ENCODE results near the gene RPTOR.

The RPTOR gene

DNA sequence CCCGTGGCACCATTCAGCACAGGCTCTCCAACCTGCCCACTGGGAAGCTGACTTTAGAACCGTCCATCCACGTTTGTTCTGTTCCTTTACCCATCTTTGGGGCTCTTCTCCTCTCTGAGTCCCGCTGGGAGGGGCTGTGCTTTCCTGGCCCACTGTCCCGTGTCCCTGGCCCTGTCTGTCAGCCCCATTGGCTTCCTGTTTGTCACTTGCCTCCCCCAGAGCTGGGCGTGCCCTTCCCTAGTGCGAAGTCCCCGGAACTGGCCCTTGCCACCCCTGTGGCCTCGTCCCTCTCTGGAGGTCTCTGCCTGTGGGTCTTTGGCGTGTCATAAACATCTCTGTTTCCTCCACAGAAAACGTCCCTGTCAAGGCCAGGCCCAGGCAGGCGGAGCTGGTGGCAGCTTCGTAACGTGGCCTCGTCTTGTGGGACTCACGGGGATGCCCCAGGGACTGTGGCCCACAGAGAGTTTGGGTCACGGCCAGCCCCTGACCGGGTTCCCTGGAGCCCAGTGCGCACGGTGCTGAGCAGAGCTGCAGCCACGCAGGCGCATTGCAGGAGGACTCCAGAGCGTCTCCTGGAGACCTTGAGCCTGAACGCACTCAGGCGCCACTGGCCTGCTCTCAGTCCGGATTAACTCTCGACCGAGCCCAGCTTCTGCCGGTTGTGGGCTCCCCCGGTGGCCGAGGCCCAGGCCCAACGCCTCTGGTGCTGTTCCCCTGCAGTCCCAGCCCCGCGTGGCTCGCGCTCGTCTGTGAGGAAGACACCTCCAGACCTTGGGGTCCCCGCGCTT lies 454.3 kb downstream of the RPTOR start:
- no peak for DNase-seq (ENCODE audit: low read depth)

DNA sequence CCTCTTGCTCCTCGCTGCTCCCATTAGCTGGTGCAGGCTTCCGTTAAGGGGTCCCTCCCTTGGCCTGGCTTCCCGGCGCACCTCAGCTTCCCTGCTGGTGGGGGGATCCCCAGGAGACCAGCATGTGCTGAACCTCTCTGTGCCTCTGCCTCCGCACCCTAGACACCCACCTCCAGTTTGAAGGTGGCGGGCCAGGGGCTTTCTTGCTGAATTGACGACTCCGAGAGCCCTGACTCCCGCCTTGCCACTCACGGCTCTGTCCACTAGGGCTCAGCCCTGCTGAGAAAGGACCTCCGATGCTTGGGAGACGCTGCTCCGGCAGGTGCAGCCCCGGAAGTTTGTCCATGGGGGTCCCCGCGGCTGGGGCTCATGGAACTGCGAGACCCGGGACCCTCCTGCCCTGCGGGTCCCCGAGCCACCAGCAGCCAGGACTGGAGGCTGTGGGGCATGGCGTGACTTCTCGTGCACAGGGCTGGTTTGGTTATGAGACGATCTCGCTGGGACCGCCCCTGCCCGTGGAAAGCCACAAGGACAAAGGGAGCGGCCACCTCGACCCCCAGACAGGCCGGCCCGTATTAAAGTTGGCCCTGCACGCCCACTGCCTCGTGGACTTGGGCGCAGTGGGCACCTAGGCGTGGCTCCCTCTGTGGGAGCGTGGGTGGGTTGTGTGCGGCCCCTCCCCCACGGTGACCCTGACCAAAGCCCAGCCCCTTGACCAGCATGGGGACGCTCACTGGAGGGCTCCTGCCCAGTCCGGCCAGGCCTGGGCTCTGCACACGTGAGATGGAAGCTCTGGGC lies 455.1 kb downstream of the RPTOR start:
- DNase-seq (ENCODE audit: low read depth) = no peak

DNA sequence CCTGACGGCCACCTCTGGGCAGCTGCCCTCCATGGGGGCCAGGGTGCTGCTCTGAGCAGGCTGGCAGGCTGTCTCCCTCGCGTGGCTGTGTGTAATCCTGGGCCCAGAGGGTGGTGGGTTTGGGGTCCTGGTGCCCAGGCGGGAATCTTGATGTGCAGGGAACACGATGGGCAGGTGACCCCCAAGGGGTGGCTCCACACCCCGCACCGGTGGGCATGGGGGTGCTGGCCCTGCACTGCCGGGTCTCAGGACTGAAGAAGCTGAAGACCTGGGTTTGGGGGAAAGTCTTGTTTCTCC lies 455.6 kb downstream of the RPTOR start:
- no peak for DNase-seq (ENCODE audit: low read depth)

DNA sequence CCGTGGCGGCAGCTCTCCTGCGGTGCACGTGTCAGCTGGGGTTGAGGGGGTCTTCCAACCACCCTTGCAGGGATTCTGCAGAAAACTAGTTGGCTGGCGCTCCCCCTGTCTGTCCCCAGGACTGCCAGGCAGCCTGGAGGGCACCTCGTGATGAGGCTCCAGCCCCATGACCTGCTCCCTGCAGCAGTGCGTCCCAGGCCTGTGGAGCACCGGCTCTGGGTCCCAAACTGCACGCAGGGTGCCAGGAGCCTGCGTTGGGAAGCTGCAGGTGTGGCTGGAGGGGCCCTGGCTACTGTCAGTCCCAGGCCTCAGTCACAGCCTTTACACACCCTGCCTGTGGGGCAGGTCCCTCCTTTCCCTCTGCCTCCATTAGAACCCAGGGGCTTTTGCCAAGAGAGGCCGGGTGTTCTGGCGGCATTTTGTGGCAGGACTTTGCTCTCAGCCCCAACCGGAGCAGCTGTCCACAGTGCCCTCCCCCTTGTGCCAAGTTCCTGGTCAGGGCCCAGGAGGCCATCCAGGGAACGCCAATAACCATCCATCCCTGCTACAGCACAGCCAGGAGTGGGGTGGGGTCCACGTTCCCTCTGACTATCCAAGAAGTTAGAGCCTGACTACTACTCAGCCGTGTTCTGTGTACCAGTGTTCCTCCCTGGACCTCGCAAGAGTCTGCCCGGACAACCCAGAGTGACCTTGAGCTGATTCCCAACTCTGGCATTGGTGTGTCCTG lies 456.2 kb downstream of the RPTOR start:
- DNase-seq (ENCODE audit: low read depth) = no peak

DNA sequence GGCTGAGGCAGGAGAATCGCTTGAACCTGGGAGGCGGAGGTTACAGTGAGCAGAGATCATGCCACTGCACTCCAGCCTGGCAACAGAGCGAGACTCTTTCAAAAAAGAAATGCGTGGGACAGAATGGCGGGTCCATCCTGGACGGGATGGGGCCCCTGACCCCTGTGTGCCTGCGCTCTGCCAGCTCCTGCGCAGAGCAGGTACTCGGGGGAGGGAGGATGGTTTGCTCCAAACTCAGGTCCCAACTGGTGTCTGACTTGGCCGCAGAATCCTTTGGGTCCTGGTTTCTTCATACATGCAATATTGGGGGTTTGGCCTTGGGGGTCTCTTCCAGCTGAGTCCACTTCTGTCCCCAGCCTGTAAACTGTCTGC lies 457.4 kb downstream of the RPTOR start:
- no peak for DNase-seq (ENCODE audit: low read depth)

DNA sequence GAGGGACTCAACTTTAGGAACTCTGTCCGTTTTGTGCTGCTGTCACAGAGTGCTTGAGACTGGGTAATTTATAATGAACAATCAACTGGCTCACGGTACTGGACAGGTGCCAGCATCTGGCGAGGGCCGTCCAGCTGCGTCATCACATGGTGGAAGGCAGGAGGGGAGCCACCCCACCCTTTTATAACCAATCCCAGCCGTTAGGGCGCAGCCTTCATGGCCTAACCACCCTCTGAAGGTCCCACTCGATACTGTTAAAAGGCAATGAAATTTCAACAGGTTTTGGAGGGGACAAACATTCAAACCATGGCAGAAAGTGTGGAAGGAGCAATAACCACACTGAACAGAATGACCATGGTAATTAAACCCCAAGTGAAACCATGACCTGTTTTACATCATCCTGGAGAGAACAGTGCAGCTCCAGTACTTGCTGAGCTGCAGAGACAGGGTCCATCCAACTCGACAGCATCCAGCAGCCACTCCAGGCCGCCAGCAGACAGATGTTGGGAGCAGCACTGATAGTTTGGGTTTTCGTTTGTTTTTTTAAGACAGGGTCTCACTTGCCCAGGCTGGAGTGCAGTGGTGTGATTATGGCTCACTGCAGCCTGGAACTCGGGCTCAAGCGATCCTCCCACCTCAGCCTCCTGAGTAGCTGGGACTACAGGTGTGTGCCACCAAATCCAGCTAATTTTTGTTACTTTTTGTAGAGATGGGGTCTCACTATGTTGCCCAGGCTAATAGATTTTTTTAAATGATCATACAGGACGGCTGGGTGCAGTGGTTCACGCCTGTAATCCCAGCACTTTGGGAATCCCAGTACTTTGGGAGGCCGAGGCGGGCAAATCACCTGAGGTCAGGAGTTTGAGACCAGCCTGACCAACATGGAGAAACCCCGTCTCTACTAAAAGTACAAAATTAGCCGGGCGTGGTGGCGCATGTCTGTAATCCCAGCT lies 458.0 kb downstream of the RPTOR start:
- peak; percentile 40 for DNase-seq (ENCODE audit: low read depth)

DNA sequence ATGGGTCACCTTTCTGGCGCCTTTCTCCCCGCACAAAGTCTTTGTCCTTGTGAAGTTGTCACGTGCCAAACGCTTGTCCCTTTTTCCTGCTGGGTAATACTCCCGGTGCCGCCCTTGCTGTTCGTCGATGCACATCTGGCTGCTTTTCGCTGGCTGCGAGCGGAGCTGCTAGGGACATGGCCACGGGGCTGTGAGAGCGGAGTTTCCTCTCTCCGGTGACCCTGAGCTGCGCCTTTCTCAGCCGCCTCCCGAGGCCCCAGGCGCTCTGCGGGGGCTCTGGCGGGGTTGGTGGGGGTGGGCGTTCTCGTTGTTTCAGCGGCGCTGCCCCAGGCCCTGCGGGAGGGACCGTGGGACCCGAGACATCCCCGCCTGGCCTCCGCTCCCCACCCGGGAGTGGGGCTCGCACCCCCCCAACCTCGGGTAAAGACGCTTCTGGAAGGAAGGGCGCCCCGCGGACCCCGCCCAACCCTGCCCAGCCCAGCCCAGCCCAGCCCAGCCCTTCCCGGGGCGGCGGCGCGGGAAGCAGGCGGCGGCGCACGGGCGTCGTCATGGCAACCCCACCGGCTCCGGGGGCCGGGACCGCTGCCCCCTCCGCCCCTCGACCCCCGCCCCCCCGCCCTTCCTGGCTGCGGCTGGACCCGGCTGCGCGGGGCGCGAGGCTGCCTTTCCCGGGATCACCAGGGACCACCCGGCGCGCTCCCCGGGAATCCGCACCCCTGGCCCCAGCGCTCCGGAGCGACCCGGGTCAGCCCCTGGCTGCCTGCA lies 459.3 kb downstream of the RPTOR start:
- no peak for DNase-seq (ENCODE audit: low read depth)

DNA sequence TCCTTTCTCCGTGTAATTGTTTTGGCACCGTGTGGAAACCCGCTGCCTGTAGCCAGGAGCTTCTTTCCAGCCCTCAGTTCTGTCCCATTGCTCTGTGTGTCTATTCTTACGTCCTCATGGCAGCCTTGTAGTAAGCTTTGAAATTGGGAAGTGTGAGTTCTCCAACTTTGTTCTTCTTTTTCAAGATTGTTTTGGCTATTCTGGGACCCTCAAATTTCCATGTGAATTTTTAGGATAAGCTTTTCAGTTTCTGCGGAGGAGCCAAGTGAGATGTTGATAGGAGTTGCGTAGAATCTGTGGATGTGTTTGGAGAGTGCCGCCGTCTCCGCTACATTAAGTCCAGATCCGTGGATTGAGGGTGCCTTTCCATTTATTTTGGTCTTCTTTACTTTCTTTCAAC lies 462.3 kb downstream of the RPTOR start:
- no peak for DNase-seq (ENCODE audit: low read depth)

DNA sequence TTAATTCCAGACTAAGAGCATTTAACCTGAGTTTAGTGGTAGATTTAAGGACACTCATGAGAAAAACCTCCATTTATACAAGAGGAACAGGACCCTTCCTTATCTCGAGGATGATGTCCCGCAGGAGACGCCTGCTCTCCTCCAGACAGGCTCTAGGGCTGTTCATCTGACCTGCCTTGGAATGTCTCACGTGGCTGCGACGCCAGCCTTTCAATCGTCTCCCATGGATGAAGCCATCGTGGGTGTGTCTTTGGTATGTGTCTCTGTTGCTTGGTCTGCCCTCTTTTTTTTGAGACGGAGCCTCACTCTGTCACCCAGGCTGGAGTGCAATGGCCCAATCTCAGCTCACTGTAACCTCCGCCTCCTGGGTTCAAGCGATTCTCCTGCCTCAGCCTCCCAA lies 463.5 kb downstream of the RPTOR start:
- DNase-seq (ENCODE audit: low read depth) = no peak

DNA sequence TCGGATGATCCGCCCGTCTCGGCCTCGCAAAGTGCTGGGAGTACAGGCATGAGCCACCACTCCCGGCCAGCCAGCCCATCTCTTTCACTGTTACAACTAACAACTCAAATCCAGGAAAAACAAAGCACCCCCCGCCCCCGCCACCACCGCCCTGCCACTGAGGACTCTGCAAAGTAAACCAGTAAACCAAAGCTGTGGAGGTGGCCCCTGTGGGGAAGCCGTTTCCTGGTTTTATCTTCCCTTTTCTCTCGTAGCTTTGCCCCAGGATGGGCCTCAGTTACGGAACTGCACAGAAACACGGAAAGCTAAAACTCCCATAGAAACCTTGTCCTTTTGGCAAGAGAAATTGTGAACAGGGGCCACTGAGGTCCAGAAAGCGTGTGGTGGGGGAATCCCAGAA lies 464.5 kb downstream of the RPTOR start:
- DNase-seq (ENCODE audit: low read depth) = no peak

DNA sequence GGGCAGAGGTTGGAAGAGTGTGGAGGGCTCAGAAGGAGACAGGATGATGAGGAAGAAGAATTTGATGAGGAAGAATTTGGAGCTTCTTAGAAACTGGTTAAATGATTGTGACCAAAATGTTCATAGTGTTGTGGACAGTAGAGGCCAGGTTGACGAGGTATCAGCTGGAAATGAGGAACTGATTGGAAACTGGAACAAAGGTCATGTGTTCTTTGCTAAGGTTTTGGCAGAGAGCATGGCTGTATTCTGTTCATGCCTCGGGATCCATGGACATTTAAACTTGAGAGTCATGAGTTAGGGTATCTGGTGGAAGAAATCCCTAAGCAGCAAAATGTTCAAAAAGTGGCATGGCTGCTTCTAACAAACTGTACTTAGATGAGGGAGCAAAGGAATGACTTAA lies 466.3 kb downstream of the RPTOR start:
- DNase-seq (ENCODE audit: low read depth) = no peak

DNA sequence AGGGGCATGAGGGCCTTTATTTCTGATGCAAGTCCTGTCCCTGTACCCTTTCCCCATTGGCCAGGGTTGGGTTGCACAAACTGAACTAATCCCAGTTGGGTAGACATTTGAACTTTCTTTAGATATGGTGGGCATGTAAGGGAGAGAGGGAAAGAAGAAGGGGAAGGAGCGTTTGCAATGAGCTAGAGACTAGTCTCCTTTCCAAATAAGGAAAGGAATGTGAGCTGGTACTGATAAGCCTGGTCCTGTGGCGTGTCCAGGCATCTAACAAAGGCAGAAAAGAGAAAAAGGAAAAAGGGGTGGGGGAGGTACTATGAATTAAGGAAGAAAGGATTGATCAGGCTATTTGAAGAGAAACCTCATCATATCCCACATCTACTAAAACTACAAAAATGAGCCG lies 467.3 kb downstream of the RPTOR start:
- DNase-seq (ENCODE audit: low read depth) = no peak

DNA sequence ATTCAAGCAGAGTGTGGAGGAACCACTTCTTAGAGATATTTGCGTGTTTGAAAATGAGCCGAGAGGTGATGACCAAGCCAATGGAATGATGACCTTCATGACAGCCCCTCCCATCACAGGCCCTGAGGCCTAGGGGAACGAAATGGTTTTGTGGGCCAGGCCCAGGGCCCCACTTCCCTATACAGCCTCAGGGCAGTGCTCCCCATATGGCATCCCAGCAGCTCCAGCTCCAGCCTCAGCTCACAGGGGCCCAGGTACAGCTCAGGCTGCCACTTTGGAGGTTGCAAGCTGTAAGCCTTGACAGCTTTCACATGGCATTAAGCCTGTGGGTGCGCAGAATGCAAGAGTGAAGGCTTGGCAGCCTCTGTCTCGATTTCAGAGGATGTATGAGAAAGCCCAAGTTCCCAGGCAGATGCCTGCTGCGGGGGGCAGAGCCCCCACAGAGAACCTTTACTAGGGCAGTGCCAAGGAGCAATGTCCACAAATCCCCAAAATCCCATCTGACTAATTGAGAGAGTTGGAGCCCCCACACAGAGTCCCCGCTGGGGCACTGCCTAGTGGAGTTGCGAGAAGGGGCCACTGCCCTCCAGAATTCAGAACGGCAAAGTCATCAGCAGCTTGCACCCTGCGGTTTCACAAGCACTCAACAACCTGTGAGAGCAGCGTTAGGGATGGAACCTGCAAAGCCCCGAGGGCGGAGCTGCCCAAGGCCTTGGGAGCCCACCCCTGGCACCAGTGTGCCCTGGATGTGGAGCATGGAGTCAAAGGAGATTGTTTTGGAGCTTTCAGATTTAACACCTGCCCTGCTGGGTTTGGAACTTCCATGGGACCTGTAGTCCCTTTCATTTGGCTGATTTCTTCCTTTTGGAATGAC lies 468.2 kb downstream of the RPTOR start:
- DNase-seq (ENCODE audit: low read depth) = no peak

DNA sequence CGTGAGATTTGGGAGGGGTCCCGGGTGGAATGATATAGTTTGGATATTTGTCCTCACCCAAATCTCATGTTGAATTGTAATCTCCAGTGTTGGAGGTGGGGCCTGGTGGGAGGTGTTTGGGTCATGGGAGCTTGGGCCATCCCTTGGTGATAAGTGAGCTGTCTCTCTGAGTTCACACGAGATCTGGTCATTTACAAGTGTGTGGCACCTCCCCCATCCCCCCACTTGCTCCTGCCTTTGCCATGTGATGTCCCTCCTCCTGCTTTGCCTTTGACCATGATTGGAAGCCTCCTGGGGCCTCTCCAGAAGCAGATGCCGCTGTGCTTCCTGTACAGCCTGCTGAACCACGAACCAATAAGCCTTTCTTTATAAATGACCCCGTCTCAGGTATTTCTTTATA lies 469.0 kb downstream of the RPTOR start:
- no peak for DNase-seq (ENCODE audit: low read depth)

DNA sequence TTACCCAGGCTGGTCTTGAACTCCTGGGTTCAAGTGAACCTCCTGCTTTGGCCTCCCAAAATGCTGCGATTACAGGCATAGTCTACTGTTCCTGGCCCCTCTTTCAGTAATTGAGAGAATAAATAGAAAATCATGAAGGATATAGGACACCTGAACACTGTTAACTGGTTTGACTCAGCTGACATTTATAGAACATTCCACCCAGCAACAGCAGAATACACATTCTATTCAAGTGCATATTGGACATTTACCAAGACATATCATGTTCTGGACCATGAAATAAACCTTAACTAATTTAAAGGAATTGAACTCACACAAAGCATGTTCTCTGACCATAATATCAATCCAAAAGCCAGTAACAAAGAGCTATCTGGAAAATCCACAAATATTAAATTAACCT lies 470.5 kb downstream of the RPTOR start:
- DNase-seq (ENCODE audit: low read depth) = no peak
